Inflammatory macrophage treated with lipopolysaccharide for 4 hours (primary cell): ENCODE results near the gene KLHL11.
"Not testable (repeated sequence)": the region's sequence is repeated elsewhere in the genome, so short reads cannot be mapped to it uniquely, and the experiment has no call there.

Experiments used
- DNase-seq: peaks from one replicate; pipeline ENCODE4 v3.0.0-alpha.2; 2020

The KLHL11 gene

GRCh38 chr17:41836550-41837196, 28.6 kb downstream of the KLHL11 start:
- DNase-seq = no peak

GRCh38 chr17:41835800-41836549, 29.2 kb downstream of the KLHL11 start, which contains the start of gene NT5C3B:
TSS of gene NT5C3B (minus strand) at chr17:41836232. CDS start at chr17:41836193, 39 bp downstream.
- peak; percentile 28 for DNase-seq

GRCh38 chr17:41835214-41835799, 29.9 kb downstream of the KLHL11 start:
- peak; percentile 38 for DNase-seq

- not testable (repeated sequence) for DNase-seq
These were observed 35.3 kb downstream of the KLHL11 start for GRCh38 chr17:41829961-41830360.

- DNase-seq = no peak
These were observed 39.9 kb downstream of the KLHL11 start for GRCh38 chr17:41825175-41825845.

- no peak for DNase-seq
These were observed 41.1 kb downstream of the KLHL11 start for GRCh38 chr17:41824086-41824485.

GRCh38 chr17:41823580-41823979, 41.6 kb downstream of the KLHL11 start:
- no peak for DNase-seq

- DNase-seq = no peak
These were observed 42.1 kb downstream of the KLHL11 start for GRCh38 chr17:41823141-41823524.

GRCh38 chr17:41822216-41823140, 42.7 kb downstream of the KLHL11 start:
- no peak for DNase-seq

GRCh38 chr17:41821776-41822175, 43.4 kb downstream of the KLHL11 start:
- DNase-seq = no peak

- no peak for DNase-seq
These were observed 47.2 kb downstream of the KLHL11 start for GRCh38 chr17:41818024-41818423.

GRCh38 chr17:41816637-41817320, 48.4 kb downstream of the KLHL11 start:
- DNase-seq = no peak

GRCh38 chr17:41814195-41814594, 51.0 kb downstream of the KLHL11 start:
- DNase-seq = no peak

GRCh38 chr17:41813699-41814124, 51.5 kb downstream of the KLHL11 start:
- no peak for DNase-seq

- DNase-seq = no peak
These were observed 52.0 kb downstream of the KLHL11 start for GRCh38 chr17:41813152-41813680.

- DNase-seq = no peak
These were observed 52.7 kb downstream of the KLHL11 start, which contains the start of gene FKBP10 for GRCh38 chr17:41812381-41813151. TSS of gene FKBP10 (plus strand) at chr17:41813004. CDS start at chr17:41813035, 31 bp downstream.

- DNase-seq = peak; percentile 62
These were observed 53.5 kb downstream of the KLHL11 start, which contains the start of gene P3H4 for GRCh38 chr17:41811549-41812380. TSS of gene P3H4 (minus strand) at chr17:41811949. CDS start at chr17:41811915, 34 bp downstream.

GRCh38 chr17:41810659-41811548, 54.3 kb downstream of the KLHL11 start:
- DNase-seq = no peak
